DOHH2 (cell line): ENCODE data around the gene SMG5.

Experiments used
- EZH2phosphoT487 ChIP-seq: fragments of 200-600 bp; sonication (generic); IDR thresholded peaks from 2 replicates; pipeline ENCODE4 v1.6.1; 2017; ENCODE audit warnings: borderline replicate concordance, mild to moderate bottlenecking, antibody characterized with exemption, low read length, moderate library complexity, mixed read lengths
- TF ChIP-seq, protein P1 (sequence below): fragments of 200-600 bp; sonication (generic); IDR thresholded peaks from one replicate; pipeline ENCODE4 v1.5.1; 2014; ENCODE audit warnings: antibody characterized with exemption, mild to moderate bottlenecking, low read depth, low read length; ENCODE audit not compliant: poor library complexity, severe bottlenecking

- TF ChIP-seq, protein P1, sequence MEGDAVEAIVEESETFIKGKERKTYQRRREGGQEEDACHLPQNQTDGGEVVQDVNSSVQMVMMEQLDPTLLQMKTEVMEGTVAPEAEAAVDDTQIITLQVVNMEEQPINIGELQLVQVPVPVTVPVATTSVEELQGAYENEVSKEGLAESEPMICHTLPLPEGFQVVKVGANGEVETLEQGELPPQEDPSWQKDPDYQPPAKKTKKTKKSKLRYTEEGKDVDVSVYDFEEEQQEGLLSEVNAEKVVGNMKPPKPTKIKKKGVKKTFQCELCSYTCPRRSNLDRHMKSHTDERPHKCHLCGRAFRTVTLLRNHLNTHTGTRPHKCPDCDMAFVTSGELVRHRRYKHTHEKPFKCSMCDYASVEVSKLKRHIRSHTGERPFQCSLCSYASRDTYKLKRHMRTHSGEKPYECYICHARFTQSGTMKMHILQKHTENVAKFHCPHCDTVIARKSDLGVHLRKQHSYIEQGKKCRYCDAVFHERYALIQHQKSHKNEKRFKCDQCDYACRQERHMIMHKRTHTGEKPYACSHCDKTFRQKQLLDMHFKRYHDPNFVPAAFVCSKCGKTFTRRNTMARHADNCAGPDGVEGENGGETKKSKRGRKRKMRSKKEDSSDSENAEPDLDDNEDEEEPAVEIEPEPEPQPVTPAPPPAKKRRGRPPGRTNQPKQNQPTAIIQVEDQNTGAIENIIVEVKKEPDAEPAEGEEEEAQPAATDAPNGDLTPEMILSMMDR, result no peak
- TF ChIP-seq EZH2phosphoT487, result no peak
Observed at GRCh38 chr1:156245451-156246232, 37.0 kb downstream of the SMG5 start.
